GM19351 (cell line): Measurements from ENCODE around the gene LDLRAD1.
"Not testable (repeated sequence)": the region's sequence is repeated elsewhere in the genome, so short reads cannot be mapped to it uniquely, and the experiment has no call there.

Experiments used
- ATAC-seq: cut with Tn5 transposase; IDR thresholded peaks from one replicate; pipeline ENCODE4 v1.9.1; 2021; ENCODE audit warnings: mild to moderate bottlenecking, moderate library complexity; ENCODE audit not compliant: unreplicated experiment

Gene LDLRAD1

GRCh38 chr1:54018635-54019034, 649 bp upstream of the LDLRAD1 start:
- ATAC-seq = no peak

- ATAC-seq = no peak
These were observed 1.4 kb downstream of the LDLRAD1 start for GRCh38 chr1:54016343-54017282.

DNA sequence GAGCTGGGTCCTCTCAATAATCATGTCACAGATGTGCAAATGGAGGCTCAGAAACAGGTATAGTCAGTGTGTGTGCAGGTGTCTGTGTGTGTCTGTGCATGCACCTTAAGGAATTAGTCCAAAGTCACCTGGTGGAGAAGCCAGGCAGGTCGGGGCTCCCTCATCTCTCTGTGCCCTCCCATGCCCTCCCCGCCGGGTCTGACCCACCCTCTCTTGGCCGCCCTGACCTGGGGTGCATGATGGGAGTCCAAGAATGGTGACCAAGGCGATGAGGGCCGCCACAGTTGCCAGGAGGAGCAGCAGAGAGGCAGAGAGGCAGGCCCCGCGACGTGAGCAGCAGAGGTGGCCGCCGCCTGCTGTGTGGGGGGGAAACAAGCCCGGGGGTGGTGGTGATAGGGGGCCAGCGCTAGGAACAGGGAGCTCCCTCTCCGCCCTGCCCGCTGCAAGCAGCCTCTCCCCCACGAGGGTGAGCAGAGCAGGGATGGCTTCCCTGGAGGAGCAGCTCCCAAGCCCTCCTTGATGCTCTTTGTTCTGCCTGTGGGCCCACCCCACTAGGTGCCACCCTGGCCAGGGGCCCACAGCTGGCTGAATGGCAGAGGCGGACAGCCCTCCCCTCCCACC, 3.9 kb downstream of the LDLRAD1 start:
- no peak for ATAC-seq

DNA sequence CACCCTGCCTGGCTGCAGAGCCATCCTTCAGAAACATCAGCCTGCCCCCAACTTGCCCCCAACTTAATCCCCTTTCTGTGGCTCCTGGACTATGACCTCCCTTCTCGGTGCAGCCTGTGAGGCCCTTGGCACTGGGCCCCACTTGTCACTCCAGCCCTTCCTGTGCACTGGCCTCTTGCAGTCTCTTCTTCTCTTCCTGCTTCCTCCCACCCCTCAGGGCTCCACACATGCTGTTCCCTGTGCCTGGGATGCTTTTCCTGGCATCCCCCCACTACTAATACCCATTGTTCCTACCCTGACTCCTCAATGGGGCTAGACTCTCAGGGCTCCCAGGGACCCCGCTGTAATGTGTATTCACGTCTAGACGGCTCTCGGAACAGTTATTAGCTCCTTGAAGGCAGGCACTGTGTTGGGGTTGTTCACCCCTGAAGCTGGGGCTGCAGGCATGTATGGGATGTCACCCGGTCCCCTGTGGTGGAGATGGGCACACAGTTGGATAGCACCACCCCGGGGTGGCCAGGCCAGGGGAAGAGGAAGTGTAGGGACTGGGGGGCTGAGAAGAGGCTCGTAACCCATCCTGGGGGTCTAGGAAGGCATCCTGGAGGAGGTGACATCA, 4.5 kb downstream of the LDLRAD1 start:
- ATAC-seq = no peak

GRCh38 chr1:54012863-54013262, 5.1 kb downstream of the LDLRAD1 start:
- no peak for ATAC-seq

DNA sequence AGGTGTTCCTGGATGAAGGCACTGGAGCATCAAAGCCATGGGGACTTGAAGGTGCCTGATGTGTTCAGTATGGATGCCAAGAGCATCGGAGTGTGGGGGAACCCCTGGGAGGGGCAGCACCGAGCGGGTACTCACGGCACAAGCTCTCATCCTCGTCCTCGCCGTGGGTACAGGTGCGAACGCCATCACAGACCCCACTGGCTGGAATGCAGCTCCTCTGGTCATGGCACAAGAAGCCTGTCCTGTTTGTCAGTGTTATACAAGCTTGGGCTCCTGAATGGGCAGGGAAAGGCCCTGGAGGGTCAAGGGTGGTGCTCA, 6.0 kb downstream of the LDLRAD1 start:
- no peak for ATAC-seq

- ATAC-seq = no peak
These were observed 6.5 kb downstream of the LDLRAD1 start for GRCh38 chr1:54011316-54012007.

DNA sequence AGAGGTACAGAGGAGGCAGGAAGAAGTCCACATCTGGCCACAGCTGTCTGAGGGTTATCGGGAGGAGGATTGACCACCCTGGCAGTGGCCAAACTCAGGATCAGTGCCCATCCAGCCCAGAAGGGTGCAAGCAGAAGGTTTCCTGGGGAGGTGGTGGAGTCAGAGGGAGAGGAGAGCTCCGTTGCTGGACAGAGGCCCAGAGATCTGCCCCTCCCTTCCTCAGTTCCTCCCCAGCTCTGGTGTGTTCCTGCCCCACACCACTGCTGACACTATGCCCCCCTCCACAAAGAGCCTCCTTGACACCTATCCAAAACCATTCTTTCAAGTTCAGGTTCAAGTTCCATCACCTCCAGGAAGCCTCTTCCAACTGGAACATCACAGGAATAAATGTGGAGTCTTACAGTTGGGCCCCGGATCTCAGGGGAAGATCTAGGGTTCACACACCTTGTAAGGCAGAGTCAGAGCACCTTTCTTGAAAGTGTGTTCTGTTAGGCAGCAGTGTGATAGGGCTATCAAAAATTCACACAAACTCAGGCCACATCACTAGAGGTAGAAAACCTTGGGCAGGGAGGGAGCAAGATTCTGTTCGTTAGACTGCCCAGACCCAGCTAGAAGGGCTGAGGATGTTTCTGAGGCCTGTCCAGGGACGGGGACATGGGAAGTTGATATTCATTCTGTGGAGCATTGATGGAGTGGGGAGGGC, 7.4 kb downstream of the LDLRAD1 start:
- ATAC-seq = no peak

- no peak for ATAC-seq
These were observed 8.6 kb downstream of the LDLRAD1 start for GRCh38 chr1:54009406-54009805.

- ATAC-seq = no peak
These were observed 9.1 kb downstream of the LDLRAD1 start for GRCh38 chr1:54008876-54009275.

DNA sequence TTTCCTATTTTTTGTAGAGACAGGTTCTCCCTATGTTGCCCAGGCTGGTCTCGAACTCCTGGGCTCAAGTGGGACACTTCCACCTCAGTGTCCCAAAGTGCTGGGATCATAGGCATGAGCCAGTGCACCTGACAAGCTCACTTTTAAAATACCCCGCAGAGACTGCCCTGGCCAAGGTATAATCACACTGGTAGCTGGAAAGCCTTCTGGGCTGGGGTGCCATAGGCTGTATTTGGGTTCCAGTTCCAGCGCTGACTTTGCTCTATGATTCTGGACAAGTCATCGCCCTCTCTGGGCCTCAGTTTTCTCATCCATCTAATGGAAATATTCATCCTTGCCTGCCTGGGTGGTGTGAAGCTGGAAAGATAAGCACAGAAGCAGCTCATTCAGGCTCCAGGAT, 10.4 kb downstream of the LDLRAD1 start:
- ATAC-seq = no peak

DNA sequence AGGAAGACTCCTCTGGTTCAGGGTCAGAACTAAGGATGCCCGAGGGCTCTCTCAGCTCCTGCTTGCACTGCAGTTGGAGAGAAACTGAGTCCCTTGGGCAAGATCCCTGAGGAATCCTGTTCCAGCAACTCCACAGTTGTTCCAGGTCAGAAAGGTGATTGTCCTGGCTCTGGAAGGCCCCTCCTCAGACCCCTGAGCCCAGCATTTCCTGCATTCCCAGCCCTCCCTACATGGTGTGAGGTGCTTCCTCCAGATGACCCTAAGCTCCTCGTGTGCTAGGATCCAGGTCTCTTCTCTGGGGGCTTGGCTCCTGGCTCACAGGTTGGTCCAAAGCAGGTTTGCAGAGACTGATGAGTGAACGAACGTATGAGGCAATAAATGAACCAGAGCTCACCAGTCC, 11.5 kb downstream of the LDLRAD1 start:
- no peak for ATAC-seq

GRCh38 chr1:54004481-54005049, 13.4 kb downstream of the LDLRAD1 start:
- ATAC-seq = no peak

DNA sequence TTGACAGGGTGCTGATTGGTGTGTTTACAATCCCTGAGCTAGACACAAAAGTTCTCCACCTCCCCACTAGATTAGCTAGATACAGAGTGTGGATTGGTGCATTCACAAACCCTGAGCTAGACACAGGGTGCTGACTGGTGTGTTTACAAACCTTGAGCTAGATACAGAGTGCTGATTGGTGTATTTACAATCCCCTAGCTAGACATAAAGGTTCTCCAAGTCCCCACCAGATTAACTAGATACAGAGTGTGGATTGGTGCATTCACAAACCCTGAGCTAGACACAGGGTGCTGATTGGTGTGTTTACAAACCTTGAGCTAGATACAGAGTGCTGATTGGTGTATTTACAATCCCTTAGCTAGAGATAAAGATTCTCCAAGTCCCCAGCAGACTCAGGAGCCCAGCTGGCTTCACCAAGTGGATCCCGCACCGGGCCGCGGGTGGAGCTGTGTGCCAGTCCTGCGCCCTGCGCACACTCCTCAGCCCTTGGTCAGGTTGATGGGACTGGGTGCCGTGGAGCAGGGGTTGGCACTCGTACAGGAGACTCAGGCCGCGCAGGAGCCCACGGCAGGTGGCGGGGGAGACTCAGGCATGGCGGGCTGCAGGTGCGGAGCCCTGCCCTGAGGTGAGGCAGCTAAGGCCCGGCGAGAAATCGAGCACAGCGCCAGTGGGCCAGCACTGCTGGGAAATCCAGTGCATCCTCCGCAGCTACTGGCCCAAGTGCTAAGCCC, 14.1 kb downstream of the LDLRAD1 start:
- ATAC-seq = not testable (repeated sequence)

GRCh38 chr1:54003249-54003646, 14.7 kb downstream of the LDLRAD1 start:
- no peak for ATAC-seq

GRCh38 chr1:54002544-54003248, 15.3 kb downstream of the LDLRAD1 start:
- ATAC-seq = no peak

GRCh38 chr1:54001591-54001990, 16.4 kb downstream of the LDLRAD1 start:
- ATAC-seq = no peak

- no peak for ATAC-seq
These were observed 18.1 kb downstream of the LDLRAD1 start for GRCh38 chr1:53999920-54000319.

- ATAC-seq = no peak
These were observed 19.8 kb downstream of the LDLRAD1 start for GRCh38 chr1:53998223-53998622.
